SK-N-MC (cell line): Measurements from ENCODE around the gene AK2.

Experiments used
- EZH2 ChIP-seq: fragments of 200-600 bp; sonication (generic); IDR thresholded peaks from one replicate; pipeline ENCODE4 v1.6.1; 2017; ENCODE audit warnings: antibody characterized with exemption
- POLR2AphosphoS5 ChIP-seq: IDR thresholded peaks from 2 replicates; pipeline ENCODE4 v1.6.1; 2012; ENCODE audit warnings: mild to moderate bottlenecking, low read depth, low read length, borderline replicate concordance

DNA sequence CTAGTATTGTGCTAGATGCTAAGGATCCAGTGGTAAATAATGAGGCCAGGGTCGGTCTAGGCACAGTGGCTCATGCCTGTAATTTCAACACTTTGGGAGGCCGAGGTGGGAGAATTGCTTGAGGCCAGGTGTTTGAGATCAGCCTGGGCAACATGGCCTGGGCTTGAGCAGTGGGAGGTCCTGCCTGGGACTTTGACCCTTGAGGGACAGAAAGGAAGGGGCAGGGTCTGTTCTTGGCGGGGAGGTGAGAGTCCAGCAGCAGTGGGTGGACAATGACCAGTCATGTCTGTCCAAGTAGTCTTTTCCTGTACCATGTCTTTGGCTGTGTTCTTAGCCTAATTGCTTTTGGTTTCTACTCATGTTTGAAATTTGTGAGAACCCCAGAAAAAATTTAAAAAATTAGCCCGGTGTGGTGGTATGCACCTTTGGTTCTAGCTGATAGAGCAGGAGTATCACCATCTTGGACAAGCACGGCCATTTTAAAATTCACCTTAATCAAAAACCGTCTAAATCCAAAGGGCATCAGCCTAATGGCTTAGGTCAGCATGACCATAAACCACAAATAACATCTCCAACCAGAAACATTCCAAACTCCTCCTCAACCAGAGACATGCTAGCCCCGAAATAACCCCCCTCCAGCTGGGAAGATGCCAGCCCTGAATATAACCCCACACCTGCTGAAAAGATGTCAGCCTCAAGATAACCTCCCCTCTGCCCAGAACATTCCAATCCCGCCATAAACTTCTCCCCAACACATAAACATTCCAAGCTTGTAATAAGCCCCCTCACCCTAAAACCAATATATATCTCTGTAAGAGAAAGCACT lies 6.8 kb upstream of the AK2 start:
- TF ChIP-seq POLR2AphosphoS5: no peak
- TF ChIP-seq EZH2: no peak
